H1 (cell line): ENCODE results near the gene GIGYF2. TPM values are rescaled to one million over a fixed set of nuclear protein-coding genes. Genes with fewer than 3 reads are reported as not detected.

ENCODE experiments used
- CREB1 ChIP-seq: IDR thresholded peaks from 2 replicates; pipeline ENCODE4 v1.6.1; 2012; ENCODE audit warnings: inconsistent platforms
- GTF2F1 ChIP-seq: IDR thresholded peaks from 2 replicates; pipeline ENCODE4 v1.6.1; 2012; ENCODE audit warnings: low read depth, low read length, improper control_type of control experiment, borderline replicate concordance
- KDM4A ChIP-seq: IDR thresholded peaks from one replicate; pipeline ENCODE4 v1.7.1; 2012; ENCODE audit warnings: low read depth, mild to moderate bottlenecking, moderate library complexity, low read length, inconsistent platforms; ENCODE audit not compliant: severe bottlenecking
- MAFK ChIP-seq: IDR thresholded peaks from 2 replicates; pipeline ENCODE4 v1.6.1; 2012; ENCODE audit warnings: low read depth, mild to moderate bottlenecking, improper control_type of control experiment, low read length
- POU5F1 ChIP-seq: IDR thresholded peaks from 2 replicates; pipeline ENCODE4 v1.6.1; 2011; ENCODE audit warnings: low read depth, mild to moderate bottlenecking, low read length, moderate library complexity
- RXRA ChIP-seq: IDR thresholded peaks from 2 replicates; pipeline ENCODE4 v1.6.1; 2011; ENCODE audit warnings: low read depth, mild to moderate bottlenecking, low read length, moderate library complexity; ENCODE audit not compliant: insufficient read depth
- SUZ12 ChIP-seq: fragments of 200-600 bp; sonication (generic); IDR thresholded peaks from 2 replicates; pipeline ENCODE4 v1.6.1; 2012; ENCODE audit warnings: mild to moderate bottlenecking, inconsistent platforms, low read length, moderate library complexity, mixed read lengths
- TAF7 ChIP-seq: optimal IDR thresholded peaks from 2 replicates; pipeline ENCODE3; 2011; ENCODE audit warnings: low read depth, mild to moderate bottlenecking, inconsistent platforms, low read length, moderate library complexity, borderline replicate concordance
- TBP ChIP-seq: IDR thresholded peaks from 2 replicates; pipeline ENCODE4 v1.6.1; 2011; ENCODE audit warnings: low read depth, low read length, improper control_type of control experiment
- polyA plus RNA-seq, 7 experiments: library from polyadenylated mRNA; depleted of rRNA in 3 of 7; stranded (reverse) in 5 of 7; unstranded in 2 of 7; fragments of >200 nt in 5 of 7; fragments of 200-250 nt in 2 of 7; gene quantifications; 1 replicate in 5 of 7; 2 replicates in 1 of 7; 4 replicates in 1 of 7; pipeline versions ENCODE4 v1.2.1 to v1.2.3, GENCODE V29; 2011 to 2013; ENCODE audit warnings: missing spikeins in 2 of 7, mixed read lengths in 2 of 7
- total RNA-seq: library from RNA; stranded (reverse); fragmentation: NEBNext Ultra II Directional; extraction: Animal tissue kit (Norgen Biotek cat#: 25700); gene quantifications from 2 replicates; pipeline ENCODE4 v1.2.1, GENCODE V29; 2021
- TF ChIP-seq, protein P1 (sequence below): IDR thresholded peaks from 2 replicates; pipeline ENCODE4 v1.6.1; 2012; ENCODE audit warnings: inconsistent platforms
- TF ChIP-seq, protein P2 (sequence below): IDR thresholded peaks from 2 replicates; pipeline ENCODE4 v1.6.1; 2012; ENCODE audit warnings: inconsistent platforms

GIGYF2 gene
- total and polyA plus RNA-seq, 2 of the 8 experiments (the other 6 are each of a cell fraction or from before 2014, with no cell fraction given), result 22.3 to 62.0 TPM

DNA sequence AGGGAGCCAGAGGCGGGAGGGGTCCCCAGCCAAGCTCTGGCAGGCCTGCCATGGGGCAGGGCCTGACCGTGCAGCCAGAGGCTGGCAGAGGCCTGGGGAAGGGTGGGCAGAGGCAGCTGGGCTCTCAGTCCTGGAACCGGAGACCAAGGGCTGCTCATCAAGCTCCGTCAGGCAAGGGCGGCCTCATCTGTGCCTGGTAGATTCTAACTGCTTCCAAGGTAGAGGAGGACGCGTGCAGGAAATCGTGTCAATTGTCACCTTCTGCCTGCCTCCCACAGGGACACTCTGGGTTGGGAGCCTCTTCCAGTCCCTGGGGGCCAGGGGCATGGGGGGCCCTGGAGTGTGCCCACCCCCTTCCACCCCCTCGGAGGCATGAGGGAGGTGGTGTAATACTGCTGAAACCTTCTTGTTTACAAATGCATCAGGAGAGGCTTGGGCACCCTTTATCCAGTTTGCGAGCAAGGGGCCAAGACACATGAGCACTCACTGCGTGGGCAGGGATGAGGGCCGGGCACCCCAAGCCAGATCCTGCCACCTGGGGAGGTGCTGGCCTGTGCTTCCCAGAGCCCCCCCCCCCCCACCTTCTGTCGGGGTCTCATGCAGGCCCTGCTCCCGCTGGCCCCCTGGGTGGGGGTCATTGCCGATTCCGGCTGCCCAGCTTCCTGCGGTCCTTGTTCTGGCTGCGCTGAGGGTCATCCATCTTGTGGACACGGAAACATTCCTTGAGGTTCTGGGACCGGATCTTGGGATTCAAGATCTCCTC, 181.9 kb downstream of the GIGYF2 start (continued):
- TF ChIP-seq, protein P1, sequence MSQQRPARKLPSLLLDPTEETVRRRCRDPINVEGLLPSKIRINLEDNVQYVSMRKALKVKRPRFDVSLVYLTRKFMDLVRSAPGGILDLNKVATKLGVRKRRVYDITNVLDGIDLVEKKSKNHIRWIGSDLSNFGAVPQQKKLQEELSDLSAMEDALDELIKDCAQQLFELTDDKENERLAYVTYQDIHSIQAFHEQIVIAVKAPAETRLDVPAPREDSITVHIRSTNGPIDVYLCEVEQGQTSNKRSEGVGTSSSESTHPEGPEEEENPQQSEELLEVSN, result no peak
- TF ChIP-seq TBP (no peak), SUZ12 (no peak), KDM4A (no peak), TAF7 (no peak), CREB1 (no peak), POU5F1 (no peak), MAFK (no peak), GTF2F1 (no peak), RXRA (no peak)
- TF ChIP-seq, protein P2, sequence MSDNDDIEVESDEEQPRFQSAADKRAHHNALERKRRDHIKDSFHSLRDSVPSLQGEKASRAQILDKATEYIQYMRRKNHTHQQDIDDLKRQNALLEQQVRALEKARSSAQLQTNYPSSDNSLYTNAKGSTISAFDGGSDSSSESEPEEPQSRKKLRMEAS, result no peak
